ENCODE measurements around the gene SBNO1.

DNA sequence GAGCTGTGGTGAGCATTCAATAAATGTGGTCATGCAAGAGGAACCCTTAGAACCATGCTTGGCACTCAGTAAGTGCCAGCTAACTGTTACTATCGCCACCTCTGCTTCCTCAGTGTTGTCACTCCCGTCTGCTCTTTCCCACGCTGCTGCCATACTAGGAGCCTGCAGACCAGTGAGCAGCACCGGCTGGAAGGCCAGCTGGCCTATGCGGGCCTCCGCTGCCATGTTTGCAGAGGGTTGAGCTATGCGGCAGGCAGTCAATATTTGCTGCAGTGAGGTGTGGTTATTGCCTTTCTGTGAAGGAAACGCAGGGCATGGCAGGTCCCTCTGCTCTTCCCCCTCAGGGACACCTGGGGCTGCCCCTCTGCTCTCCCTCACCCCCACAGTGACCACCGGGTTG lies 32.3 kb upstream of the SBNO1 start:
- TF ChIP-seq, protein P1, sequence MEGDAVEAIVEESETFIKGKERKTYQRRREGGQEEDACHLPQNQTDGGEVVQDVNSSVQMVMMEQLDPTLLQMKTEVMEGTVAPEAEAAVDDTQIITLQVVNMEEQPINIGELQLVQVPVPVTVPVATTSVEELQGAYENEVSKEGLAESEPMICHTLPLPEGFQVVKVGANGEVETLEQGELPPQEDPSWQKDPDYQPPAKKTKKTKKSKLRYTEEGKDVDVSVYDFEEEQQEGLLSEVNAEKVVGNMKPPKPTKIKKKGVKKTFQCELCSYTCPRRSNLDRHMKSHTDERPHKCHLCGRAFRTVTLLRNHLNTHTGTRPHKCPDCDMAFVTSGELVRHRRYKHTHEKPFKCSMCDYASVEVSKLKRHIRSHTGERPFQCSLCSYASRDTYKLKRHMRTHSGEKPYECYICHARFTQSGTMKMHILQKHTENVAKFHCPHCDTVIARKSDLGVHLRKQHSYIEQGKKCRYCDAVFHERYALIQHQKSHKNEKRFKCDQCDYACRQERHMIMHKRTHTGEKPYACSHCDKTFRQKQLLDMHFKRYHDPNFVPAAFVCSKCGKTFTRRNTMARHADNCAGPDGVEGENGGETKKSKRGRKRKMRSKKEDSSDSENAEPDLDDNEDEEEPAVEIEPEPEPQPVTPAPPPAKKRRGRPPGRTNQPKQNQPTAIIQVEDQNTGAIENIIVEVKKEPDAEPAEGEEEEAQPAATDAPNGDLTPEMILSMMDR (conservative IDR thresholded peaks at IDR 0.05 in 1 of 2, IDR thresholded peaks at IDR 0.05 in 1 of 2; ENCODE audit: extremely low read depth in 1 of 2, insufficient read depth in 1 of 2, low read depth in 1 of 2, low read length in 2 of 2), result no peak
- TF ChIP-seq EZH2 (IDR thresholded peaks at IDR 0.05; ENCODE audit: borderline replicate concordance, low read length), result no peak
